GM21390 (cell line): Measurements from ENCODE around the gene TRIM22.

ENCODE experiments used
- ATAC-seq: cut with Tn5 transposase; IDR thresholded peaks from one replicate; pipeline ENCODE4 v1.9.1; 2021; ENCODE audit not compliant: unreplicated experiment

Gene TRIM22

DNA sequence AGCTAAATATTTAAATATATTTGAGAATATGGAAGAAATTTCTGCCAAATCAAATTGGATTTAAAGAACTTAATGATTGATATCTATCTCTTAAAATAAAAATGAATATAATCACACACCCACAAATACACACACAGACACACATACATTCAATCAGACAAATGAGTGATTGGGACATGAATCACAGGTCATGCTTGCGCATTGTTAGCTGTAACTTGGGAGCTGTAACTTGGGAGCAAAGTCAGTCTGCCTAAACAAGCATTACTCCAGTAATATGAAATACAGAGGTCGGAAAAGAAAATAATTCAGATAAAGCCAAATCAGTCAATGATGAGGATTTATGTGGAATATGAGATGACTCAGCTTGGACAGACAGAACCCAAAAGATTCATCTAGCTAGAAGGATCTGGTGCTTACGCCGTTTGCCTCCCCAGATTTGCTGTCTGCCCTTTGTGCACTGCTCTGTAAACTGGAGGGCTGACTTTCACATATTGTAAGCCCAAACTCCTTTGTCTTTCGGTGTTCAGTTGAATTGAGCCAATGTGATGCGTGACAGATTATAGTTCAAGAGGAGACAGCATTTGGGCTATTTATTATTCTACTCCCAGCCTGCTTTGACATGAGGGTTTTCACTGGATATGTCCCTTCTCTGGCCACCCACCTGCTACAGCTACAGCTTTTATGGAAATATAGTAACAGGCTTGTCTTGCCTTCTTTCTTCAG is 48.2 kb downstream of the TRIM22 start:
- no peak for ATAC-seq

DNA sequence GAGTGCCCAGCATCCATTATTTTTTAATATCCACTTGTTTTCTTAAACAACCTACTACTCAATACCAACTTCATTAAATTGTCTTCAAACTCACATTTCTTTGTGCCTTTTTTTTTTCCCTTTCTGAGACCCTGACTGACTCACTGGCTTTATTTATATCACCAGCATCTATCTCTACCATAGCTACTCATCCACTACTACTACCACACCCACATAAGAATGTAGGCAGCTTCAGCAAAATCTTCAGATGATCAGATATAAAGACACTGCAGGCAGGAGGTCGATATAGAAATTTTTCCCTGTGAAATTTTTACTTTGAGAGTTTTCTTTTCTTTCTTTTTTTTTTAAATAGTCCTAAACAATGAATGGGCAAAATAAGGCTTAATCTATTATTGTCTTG is 48.8 kb downstream of the TRIM22 start:
- no peak for ATAC-seq

DNA sequence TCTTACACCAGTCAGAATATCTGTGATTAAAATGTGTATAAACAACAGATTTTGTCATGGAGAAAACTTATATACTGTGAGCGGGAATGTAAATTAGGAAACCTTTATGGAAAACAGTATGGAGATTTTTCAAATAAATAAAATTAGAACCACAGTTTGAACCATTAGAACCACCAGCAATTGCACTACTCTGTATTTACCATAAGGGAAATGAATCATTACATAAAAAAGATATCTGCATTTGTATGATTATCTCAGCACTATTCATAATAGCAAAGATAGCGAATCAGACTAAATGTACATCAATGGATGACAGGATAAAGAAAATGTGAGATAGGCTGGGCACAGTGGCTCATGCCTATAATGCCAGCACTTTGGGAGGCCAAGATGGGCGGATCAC is 57.0 kb downstream of the TRIM22 start:
- no peak for ATAC-seq

DNA sequence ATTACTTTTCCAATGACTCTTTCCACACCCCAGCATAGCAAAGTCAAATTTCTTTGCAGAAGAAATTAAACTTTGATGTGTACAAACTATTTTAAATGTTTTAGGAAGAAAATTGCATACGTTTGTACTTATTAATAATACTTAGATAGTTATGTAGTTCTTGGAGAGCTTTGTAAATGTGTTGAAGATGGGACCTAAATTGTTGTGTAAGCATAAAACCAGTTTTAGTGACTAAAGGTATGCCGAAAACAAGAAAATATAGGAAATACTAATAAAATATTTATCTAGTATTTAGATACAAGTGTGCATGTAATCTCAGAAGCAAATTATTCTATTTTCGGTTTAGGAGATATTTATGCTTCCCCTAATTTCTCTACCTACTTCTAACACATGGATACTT is 60.2 kb downstream of the TRIM22 start:
- no peak for ATAC-seq

DNA sequence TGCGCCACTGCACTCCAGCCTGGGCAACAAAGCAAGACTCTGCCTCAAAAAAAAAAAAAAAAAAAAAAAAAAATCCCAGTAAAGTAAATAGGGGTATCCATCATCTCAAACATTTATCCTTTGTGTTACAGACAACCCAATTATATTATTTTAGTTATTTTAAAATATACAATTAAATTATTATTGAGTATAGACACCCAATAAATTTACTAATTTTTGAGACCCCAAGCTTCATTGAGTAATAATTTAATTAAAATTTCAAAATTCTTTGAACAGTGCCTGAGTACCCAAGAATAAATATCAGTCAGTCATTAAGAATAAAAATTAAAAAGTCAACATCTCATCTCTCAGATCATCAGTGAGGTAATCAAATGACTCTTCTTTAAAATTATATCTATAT is 64.4 kb downstream of the TRIM22 start, which contains the start of gene OR52N4:
TSS of gene OR52N4 (plus strand) at position 301 of the 400 bp plus-strand sequence. CDS start 498 bp downstream, outside the sequence.
- ATAC-seq: no peak
